Measurements from ENCODE around the gene HSD17B3.
"Not testable (repeated sequence)": the region's sequence is repeated elsewhere in the genome, so short reads cannot be mapped to it uniquely, and the experiment has no call there.

HSD17B3 gene

DNA sequence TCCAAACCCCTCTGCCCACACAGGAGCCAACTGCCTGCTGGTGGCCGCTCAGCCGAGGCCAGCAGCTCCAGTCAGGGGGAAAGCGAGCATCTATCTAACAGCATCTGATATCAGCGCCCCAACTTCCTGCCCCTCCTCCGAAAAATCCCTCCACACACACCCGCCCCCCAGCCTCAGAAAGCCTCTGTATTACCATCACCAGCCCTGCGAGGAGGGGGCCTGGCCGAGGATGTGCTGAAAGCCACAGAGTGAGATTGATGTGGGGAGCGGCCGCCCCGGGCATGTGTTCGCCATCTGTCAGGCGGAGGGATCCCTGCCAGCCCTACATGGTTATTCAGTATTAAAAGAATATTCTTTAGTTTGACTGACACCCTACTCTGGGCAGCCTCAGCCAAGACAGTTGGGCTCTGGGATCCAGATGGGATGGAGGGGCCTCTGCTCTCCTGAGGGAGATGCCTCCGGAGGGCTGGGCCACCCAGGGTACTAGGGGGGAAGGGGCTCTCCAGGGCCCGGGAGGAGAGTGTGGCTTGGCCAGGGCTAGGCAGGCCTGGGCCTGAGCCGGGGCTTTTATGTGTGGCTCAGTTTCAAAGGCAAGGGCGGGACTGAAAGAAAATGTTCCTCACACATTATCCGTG lies 98.0 kb downstream of the HSD17B3 start:
- FAIRE-seq = no peak
- no peak for TF ChIP-seq POLR2AphosphoS5 (IDR thresholded peaks at IDR 0.05; ENCODE audit: low read depth, low read length)
- TF ChIP-seq POLR2A (IDR thresholded peaks at IDR 0.05; ENCODE audit: low read depth, low read length) = no peak
- TF ChIP-seq TAF1 (IDR thresholded peaks at IDR 0.05; ENCODE audit: borderline replicate concordance, low read depth, low read length) = no peak
- no peak for DNase-seq (ENCODE audit: insufficient read length)

- no peak for TF ChIP-seq POLR2A (IDR thresholded peaks at IDR 0.05; ENCODE audit: low read depth, low read length)
- no peak for TF ChIP-seq TAF1 (IDR thresholded peaks at IDR 0.05; ENCODE audit: borderline replicate concordance, low read depth, low read length)
- TF ChIP-seq POLR2AphosphoS5 (IDR thresholded peaks at IDR 0.05; ENCODE audit: low read depth, low read length) = no peak
- no peak for DNase-seq (ENCODE audit: insufficient read length)
- FAIRE-seq = no peak
Measured at GRCh38 chr9:96202971-96203780, 98.8 kb downstream of the HSD17B3 start.

GRCh38 chr9:96201140-96201539 lies 100.8 kb downstream of the HSD17B3 start:
- DNase-seq (ENCODE audit: insufficient read length) (no peak), FAIRE-seq (no peak)
- TF ChIP-seq POLR2AphosphoS5 (IDR thresholded peaks at IDR 0.05; ENCODE audit: low read depth, low read length) = no peak
- TF ChIP-seq TAF1 (IDR thresholded peaks at IDR 0.05; ENCODE audit: borderline replicate concordance, low read depth, low read length) = no peak
- no peak for TF ChIP-seq POLR2A (IDR thresholded peaks at IDR 0.05; ENCODE audit: low read depth, low read length)

DNA sequence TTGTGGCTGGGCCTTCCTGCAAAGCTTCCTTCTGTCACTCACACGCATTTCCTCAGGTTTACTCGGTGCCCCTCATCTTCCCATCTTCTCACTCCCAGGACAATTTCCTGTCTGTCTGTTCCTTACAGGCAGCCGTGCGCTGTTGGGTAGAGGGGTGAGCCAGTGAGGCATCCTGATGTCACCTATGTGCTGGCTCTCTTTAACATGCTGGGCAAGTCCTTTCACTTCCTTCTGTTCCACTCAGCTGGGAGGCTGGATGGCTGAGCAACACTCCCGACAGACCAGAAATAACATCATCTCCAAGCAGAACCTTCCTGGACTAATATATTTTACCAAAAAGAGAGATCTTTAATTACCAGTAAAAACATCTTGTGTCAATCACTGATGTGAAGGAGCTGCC lies 103.0 kb downstream of the HSD17B3 start:
- no peak for FAIRE-seq
- no peak for DNase-seq (ENCODE audit: insufficient read length)
- TF ChIP-seq POLR2AphosphoS5 (IDR thresholded peaks at IDR 0.05; ENCODE audit: low read depth, low read length) (no peak), POLR2A (IDR thresholded peaks at IDR 0.05; ENCODE audit: low read depth, low read length) (no peak), TAF1 (IDR thresholded peaks at IDR 0.05; ENCODE audit: borderline replicate concordance, low read depth, low read length) (no peak)

DNA sequence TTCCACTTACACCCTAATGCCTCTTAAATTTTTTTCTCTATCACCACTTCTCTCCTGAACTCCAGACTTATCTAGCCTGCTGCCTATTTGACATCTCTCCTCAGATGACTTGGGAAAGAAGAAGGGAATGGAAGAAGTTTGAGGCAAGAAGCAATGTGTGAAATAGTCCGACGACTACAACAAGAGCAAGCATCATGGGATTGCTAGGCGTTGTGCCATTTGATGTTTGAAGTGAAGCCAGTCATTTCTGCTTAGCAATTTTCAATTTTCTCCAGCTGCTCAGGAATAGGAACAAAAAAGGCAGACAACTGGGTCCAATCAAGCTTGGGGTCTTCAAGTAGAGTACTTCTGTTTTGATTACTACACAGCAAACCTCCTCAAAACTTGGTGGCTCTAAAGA lies 106.4 kb downstream of the HSD17B3 start:
- no peak for DNase-seq (ENCODE audit: insufficient read length)
- no peak for FAIRE-seq
- no peak for TF ChIP-seq TAF1 (IDR thresholded peaks at IDR 0.05; ENCODE audit: borderline replicate concordance, low read depth, low read length)
- TF ChIP-seq POLR2AphosphoS5 (IDR thresholded peaks at IDR 0.05; ENCODE audit: low read depth, low read length) = no peak
- TF ChIP-seq POLR2A (IDR thresholded peaks at IDR 0.05; ENCODE audit: low read depth, low read length) = no peak

GRCh38 chr9:96193236-96193755 lies 108.7 kb downstream of the HSD17B3 start:
- DNase-seq (ENCODE audit: insufficient read length) (no peak), FAIRE-seq (no peak)
- TF ChIP-seq POLR2A (IDR thresholded peaks at IDR 0.05; ENCODE audit: low read depth, low read length) = no peak
- TF ChIP-seq TAF1 (IDR thresholded peaks at IDR 0.05; ENCODE audit: borderline replicate concordance, low read depth, low read length) = no peak
- no peak for TF ChIP-seq POLR2AphosphoS5 (IDR thresholded peaks at IDR 0.05; ENCODE audit: low read depth, low read length)

- TF ChIP-seq POLR2AphosphoS5 (IDR thresholded peaks at IDR 0.05; ENCODE audit: low read depth, low read length) = no peak
- no peak for TF ChIP-seq TAF1 (IDR thresholded peaks at IDR 0.05; ENCODE audit: borderline replicate concordance, low read depth, low read length)
- no peak for TF ChIP-seq POLR2A (IDR thresholded peaks at IDR 0.05; ENCODE audit: low read depth, low read length)
- no peak for FAIRE-seq
- DNase-seq (ENCODE audit: insufficient read length) = no peak
Measured at GRCh38 chr9:96192710-96193109, 109.3 kb downstream of the HSD17B3 start.

DNA sequence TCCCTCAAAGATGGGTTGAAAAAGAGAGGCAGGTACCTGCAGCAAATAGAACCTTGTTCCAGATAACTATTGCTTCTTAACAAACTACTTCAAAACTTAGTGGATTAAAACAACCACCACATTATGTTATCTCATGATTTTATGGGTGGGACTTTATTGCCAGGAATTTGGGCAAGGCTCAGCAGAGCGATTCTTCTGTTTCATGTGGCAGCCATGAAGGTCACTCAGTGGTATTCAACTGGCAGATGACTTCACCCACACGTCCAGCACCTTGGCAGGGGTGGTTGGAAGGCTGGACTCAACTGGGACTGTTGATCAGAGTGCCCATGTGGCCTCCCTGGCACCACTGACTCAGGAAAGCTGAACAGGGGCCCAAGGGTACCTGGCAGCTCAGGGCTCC lies 112.0 kb downstream of the HSD17B3 start:
- no peak for DNase-seq (ENCODE audit: insufficient read length)
- TF ChIP-seq POLR2AphosphoS5 (IDR thresholded peaks at IDR 0.05; ENCODE audit: low read depth, low read length) (no peak), POLR2A (IDR thresholded peaks at IDR 0.05; ENCODE audit: low read depth, low read length) (no peak), TAF1 (IDR thresholded peaks at IDR 0.05; ENCODE audit: borderline replicate concordance, low read depth, low read length) (no peak)
- no peak for FAIRE-seq

- not testable (repeated sequence) for DNase-seq (ENCODE audit: insufficient read length); FAIRE-seq
Measured at GRCh38 chr9:96189581-96189980, 112.4 kb downstream of the HSD17B3 start.

DNA sequence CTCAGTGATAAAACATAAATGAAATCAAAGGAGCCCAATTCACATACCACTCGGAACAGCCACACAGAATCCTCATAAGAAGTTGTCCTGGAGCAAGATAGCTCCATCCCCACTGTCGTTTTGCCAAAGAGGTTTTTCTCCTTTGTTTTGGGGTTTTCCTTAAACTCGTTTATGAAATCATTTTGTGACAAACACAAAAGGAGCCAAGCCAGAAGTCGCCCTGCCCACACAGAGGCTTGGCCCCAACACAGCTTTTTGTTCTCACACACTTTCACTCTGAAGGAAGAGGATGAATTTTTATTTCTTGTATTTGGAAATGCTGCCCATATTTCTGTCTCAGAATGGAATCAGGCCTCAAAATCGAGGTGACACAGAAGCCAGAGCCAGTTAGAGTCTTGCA lies 113.4 kb downstream of the HSD17B3 start:
- no peak for TF ChIP-seq POLR2A (IDR thresholded peaks at IDR 0.05; ENCODE audit: low read depth, low read length)
- no peak for TF ChIP-seq POLR2AphosphoS5 (IDR thresholded peaks at IDR 0.05; ENCODE audit: low read depth, low read length)
- no peak for TF ChIP-seq TAF1 (IDR thresholded peaks at IDR 0.05; ENCODE audit: borderline replicate concordance, low read depth, low read length)
- FAIRE-seq = no peak
- DNase-seq (ENCODE audit: insufficient read length) = no peak

DNA sequence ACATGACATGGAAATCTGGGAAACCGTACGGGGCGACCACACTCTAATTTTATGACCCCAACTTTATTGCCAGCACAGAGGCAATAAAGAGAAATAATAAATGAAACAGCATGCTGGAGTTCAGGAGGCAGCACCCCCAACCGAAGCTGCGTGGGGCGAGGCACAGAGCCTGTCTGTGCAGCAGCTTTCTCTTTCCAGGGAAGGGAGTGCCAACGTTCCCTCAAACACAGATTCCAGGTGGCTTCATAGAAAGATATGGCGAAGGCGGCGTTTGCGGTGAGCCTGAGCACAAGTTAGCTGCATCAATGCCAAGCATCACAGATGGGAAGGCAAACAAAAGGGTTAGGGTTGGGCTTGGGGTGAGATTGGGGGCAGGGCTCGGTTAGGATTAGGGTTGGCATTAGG lies 114.8 kb downstream of the HSD17B3 start:
- DNase-seq (ENCODE audit: insufficient read length) = no peak
- TF ChIP-seq POLR2A (IDR thresholded peaks at IDR 0.05; ENCODE audit: low read depth, low read length) (no peak), POLR2AphosphoS5 (IDR thresholded peaks at IDR 0.05; ENCODE audit: low read depth, low read length) (no peak), TAF1 (IDR thresholded peaks at IDR 0.05; ENCODE audit: borderline replicate concordance, low read depth, low read length) (no peak)
- FAIRE-seq = no peak

- DNase-seq (ENCODE audit: insufficient read length) (no peak), FAIRE-seq (no peak)
- TF ChIP-seq POLR2AphosphoS5 (IDR thresholded peaks at IDR 0.05; ENCODE audit: low read depth, low read length) (no peak), POLR2A (IDR thresholded peaks at IDR 0.05; ENCODE audit: low read depth, low read length) (no peak), TAF1 (IDR thresholded peaks at IDR 0.05; ENCODE audit: borderline replicate concordance, low read depth, low read length) (no peak)
Measured at GRCh38 chr9:96186591-96187011, 115.4 kb downstream of the HSD17B3 start.

Data from GM12892 (cell line).